Activated T-helper 1 cell treated with anti-CD3 and anti-CD28 coated beads, Interleukin-2, amount 50 U/mL, for 16 hours (primary cell): ENCODE measurements around the gene PARVA.

Experiments used
- DNase-seq, 2 donors: peaks; one replicate each; pipeline ENCODE4 v3.0.0-alpha.2; 2020; ENCODE audit warnings: low read depth in 1 of 2, low spot score in 1 of 2

Gene PARVA

DNA sequence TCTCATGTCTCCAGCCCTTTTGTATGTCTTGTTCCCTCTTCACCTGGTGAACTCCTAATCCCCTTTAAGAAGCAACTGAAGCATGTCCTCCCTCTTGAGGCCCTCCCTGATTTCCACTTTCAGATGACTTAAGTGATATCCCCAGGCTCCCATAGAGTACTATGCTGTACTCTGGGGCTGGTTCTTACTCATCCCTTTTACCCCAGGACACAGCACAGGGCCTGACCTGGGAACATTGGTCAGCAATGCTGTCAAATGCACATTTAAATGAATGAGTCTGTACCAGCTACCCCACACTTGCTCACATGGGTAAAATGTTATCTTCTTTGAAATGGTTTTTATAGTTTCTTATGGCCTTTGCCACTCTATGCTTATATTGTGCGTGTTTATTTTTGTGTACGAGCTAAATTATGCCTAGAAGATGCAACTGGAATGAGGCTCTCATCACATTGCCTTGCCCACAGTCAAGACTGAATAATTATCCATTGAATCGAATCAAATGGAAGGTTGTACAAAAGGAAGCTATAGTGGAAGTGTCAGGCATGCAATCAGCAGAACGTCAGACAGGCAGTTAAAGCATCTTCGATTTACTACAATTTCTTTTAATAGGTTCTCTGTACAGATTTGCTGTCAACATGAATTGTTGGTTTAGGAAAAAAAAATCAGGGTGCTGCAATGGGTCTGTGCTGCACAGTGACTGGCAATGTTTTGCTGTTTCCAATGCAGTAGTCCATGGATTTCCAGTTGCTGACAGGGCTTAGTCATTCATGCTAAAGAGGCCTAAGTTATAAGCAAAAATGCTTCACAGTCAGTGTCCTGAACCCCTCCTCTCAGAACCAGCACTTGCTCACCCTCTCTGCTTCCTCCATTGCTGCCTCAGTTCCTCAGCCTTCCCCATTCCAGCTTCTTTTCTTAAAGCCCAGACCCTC, 79.5 kb downstream of the PARVA start:
- DNase-seq = no peak

DNA sequence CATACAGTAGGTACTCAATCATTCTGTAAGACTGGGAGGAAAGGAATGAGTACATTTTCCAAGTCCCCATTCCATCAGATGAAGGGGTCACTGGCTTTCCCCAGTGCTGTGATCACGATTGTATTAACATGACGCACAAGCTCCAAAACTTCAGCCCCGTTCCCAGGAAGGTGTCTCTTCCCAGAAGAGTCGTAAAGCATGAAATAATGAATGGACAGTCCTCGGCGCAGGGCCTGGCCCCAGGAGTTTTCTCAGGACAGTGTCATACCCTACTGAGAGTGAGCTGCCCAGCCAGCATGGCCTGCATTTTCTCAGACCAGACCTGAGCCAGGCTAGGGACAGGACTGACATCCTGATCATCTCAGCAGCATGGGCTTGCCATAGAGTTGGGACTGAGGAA, 80.7 kb downstream of the PARVA start:
- DNase-seq = no peak

DNA sequence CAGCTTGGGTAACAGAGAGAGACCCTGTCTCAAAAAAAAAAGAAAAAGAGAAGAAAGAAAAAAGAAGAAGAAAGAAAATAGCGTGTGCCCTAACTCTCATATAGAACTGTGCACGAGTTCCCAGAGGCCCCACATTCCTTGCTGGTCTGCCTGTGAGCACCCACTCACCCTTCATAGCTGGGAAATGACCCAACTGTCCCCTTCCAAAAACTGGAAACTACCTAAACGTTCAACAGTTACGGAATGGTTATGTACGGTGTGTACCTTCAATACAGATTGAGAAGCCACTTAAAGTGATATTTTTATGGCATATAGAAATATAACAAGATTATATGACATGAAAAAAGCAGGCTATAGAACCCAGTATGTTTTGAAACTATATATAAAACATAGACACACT, 82.0 kb downstream of the PARVA start:
- no peak for DNase-seq

DNA sequence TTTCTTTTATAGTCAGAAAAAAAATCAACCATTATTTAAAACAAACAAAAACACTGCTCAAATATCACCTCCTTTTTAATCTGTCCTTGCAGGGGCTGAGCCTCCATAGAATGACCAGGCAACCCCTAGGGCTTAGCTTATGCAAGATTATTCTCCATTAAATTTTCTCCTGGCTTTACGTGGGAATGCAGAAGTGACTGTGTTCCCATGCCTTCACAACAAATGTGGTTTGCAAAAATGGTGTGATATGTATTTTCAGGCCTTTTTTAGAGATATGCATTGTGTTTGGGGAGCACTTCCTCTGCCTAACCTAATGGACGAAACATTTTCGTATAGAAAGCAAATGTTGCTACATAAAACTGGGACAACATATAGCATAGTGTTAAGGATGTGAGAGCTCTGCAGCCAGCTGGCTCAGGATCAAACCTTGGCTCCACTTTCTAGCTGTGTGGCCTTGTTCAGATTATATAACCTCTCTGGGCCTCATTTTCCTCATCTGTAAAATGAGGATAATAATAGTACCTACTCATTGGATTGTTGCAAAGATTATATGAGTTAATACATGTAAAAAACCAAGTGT, 82.6 kb downstream of the PARVA start:
- DNase-seq = no peak

DNA sequence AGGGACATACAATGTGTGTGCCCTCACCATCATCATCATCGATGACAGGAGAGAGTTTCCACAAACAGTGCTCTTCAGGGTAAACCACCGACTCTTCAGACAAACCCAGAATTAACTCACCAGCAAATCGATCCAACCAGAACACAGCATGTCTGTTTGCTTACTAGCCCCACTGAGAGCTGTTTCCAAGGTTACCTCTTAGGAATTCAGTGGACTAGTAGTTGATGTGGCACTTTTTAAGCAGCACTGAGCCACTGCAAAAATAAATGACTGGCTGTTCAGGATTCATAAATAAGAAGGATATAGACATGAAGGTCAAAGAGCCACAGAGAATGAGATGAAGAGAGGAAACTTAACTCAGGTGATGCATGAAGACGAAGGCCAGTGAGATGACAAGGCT, 83.1 kb downstream of the PARVA start:
- DNase-seq = no peak

DNA sequence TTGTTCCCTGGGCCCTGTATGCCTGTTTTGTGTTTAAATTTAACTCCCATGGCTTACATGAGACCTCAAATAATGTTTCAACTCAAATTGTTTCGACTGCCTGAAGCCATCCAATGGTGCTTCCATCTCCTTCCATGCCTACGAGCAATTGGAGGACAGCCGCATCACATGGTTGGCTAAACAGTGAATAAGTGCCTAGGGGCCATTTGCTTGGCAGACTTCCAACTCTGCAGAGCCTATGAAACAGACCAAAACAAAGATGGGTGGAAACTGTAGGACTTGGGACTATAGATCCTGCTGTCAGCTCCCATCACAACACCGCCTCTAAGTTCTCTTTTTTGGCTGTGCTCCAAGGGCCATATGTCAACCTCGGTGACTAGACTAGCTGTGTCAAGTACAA, 84.1 kb downstream of the PARVA start:
- DNase-seq = no peak

DNA sequence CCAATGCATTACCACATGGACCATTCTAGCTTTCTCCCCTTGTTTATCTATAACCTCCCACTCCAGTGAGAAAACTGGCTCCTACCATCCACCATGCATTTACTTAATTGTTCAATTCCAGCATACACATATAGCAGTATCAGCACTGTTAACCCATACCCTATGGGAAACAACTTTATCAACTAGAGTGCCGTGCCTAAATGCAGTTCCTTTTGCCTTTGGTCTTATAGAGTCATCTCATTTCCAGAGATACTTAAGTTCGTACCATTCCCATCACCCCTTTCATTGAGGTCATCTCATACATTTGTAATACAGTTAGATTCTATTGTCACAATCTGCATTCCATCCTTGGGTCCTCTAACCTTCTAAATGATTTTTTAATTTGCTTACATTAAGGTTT, 86.9 kb downstream of the PARVA start:
- no peak for DNase-seq

DNA sequence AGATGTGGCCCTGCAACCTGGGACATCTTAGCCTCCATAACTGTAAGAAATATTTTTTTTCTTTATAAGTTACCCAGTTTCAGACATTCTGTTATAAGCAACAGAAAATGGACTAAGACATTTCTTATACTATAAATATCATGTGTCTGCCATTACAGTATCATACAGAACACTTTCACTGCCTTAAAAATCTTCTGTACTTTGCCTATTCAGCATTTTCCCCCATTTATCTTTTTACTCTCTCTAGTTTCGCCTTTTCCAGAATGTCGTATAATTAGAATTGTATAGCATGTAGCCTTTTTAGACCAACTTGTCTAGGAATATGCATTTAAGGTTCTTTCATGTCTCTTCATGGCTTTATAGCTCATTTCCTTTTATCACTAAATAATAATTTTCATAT, 88.0 kb downstream of the PARVA start:
- DNase-seq = no peak

DNA sequence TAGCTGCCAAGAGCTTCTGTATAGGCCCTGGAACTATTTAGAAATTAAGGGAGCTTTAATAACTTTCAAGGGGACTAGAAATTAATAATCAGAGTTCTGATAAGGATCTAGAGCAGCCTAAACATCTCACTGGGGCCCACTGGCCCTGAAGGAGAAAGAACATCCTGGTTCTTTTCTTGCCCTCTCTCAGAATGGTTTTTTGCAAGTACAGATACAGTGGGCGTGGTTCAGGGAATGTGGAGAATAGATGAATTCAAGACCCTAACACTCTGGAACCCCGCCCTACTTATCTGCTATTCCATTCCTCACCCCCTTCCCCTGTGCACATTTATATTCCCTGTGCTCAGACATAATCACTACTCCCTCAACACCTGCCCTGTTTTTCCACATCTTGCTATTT, 90.2 kb downstream of the PARVA start:
- DNase-seq = no peak

DNA sequence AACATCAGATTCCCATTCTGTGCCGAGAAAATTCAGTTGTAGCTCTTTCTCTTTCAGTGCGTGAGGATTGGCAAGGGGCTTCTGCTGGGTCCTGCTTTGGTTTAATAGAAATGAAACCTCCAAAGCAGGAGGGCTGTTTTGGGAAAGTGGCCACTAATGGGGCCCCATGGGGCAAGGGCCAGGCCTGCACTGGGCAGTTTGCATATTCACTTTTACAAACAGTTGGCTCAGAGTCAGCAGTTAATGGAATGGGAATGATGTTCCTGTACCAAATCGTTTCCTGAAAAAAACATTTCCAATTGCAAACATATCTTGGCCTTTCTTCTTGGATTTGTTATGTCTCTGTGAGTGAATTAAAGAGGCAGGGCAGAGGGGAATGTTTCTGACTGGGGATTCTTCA, 92.1 kb downstream of the PARVA start:
- DNase-seq = no peak

DNA sequence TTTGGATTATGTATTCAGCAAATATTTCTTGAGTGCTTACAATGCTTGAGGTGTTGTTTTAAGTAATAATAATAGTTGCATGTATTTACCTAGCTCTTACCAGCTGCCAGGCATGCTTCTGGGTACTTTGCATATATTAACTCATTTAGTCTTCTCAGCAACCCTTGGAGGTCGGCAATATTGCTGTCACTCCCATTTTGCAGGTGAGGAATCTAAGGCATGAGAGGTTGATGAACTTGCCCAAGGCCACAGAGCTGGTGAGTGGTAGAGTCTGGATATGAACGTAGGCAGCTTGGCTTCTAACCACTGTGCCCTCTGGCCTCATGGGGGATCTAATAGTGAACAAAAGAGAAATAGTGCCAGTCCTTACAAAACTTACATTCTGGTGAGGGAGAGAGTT, 92.9 kb downstream of the PARVA start:
- no peak for DNase-seq

DNA sequence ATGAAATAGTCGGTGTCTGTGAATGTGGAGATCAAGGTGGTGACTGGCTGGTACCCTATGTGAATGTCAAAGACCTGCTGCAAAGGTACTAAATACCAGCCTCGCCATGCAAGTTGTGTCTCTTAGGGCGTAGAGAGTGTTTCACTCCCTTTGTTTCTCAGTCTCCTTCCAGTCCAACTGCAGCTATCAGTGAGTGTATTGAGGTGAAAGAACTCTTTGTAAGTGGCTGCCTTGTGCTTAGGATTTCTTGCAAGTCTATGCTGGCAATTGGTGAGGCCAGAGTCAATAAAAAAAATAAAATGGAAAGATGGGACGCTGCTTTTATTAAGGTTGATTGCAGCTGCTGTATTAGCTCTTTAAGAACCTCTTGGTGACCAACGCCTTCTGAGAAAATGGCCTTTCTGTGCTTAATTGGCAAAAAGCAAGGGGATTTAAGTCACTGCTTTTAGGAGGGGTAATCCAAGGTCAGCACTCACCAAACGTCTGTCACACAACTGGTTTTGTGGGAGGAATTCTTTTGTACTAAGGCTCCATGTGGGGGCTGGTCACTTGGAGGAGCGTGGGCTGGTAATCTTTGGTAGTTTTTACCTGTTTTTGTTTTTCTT, 95.1 kb downstream of the PARVA start:
- no peak for DNase-seq

DNA sequence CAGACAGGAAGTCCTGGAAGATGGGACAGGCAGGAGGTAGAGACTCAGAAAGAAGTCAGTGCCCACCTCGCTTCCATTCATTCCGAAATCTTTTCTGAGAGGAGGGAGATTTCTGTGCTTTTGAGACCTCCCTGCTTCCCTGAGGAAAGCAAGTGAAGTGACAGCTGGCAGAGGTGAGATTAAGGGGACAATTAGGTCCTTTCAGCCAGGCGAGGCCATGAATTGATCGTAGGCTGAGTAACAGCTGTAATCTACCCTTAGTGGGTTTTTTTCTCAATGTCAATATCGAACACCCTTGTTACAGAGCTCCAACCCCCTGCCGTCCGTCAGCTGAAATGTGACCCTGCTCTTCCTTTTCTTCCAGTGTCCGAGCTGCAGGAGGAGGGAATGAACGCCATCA, 96.0 kb downstream of the PARVA start:
- DNase-seq = no peak

DNA sequence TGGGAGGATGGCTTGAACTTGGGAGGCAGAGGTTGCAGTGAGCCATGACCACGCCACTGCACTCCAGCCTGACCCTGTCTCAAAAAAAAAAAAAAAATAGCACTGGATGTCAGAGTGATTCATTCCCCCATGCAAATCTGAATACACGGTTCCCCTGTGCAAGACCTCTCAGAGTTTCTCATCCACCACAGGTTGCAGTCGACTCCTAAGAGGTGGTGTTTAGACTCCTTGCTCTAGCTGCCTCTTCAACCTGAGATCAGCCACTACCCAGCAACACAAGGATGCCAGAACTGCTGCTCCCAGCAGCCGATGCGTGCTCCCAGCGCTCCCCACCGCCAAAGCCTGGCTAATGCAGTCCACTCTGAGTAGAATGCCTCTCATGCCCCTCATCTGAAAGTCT, 97.5 kb downstream of the PARVA start:
- no peak for DNase-seq

DNA sequence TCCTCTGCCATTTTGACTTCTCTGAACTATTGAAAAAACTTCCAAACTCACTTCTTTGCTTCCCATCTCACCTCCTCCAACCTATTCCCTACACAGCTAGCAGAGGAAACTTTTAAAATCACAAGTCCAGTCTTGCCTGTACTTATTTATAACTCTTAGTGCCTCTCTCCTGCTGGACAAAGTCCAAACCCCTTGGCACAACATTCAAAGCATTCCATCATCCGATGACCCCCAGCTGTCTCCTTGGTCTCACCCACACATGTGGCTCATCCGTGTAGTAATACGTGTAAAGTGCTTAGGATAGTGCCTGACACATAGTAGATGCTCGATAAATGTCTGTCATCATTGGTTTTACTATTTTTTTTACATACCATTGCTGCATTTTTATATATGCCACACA, 101.4 kb downstream of the PARVA start:
- no peak for DNase-seq

DNA sequence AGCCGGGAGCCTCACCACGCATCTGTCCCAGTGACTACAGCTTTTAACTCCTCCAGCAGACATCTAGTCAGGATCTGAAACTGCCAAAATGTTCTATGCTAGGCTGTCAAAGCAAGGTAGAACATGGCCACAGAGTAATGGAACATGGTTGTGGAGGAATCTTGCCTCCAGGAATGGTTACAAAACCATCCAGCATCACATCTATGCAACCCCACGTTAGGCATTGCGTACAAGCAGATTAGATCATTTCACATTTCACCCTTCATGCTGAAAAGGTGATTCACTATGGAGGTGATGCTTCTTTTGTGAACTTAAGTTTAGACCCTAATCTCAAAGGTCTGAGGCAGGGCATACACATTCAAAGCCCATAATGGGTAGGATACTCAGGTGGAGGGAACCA, 103.0 kb downstream of the PARVA start:
- DNase-seq = no peak

DNA sequence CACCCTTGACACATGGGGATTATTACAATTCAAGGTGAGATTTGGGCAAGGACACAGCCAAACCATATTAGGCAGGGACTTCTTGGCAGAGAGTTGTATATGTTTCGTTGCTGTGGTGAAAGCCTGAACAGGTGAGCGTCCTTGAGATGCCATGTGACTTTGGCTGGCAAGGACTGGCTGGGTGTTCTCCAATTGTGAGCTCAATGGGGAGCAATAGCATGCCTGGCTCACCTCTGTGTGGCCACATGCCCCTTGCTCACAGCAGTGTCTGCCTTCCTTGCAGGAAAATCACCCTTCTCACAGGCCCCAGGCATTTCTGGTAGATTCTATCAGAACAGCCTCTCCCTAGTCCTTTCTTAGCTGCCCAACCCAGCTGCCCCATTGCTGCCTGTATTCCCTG, 105.5 kb downstream of the PARVA start:
- DNase-seq = no peak

DNA sequence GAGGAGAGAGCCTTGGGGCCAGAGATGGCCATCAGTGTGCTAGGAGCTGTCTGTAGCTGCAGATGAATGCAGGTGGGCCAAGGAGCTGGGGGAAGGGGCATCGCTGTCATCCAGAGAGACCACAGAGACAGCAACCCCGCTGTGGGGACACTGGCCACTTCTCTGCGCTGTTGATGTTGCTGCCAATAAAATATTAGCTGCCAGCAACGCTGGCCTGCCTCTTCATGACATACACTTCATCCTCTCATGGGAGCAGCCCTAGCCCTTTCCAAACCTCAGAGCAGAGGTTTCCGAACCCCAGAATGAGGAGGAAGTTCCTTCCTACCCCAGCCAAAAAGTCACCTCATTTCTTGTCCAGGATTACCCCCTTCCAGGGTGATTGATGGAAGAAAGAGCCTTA, 106.2 kb downstream of the PARVA start:
- DNase-seq = no peak

DNA sequence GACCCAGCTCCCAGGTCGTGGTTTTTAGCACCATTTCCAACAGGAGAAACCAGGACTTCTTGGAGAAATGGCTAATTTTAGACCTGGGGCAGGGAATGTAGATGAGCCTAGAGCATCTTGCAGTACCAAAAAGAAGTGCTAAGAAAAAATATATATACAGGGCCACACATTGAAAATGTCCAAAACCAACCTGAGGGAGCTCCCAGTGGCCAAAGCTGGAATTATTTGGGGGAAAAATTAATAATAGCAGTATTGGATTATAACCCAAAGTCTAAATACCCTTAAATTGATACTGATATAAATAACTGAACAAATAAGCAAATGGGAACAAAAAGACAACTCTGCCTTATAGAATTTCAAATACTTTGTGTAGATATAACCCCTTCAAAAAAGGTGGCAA, 108.0 kb downstream of the PARVA start:
- DNase-seq = no peak

DNA sequence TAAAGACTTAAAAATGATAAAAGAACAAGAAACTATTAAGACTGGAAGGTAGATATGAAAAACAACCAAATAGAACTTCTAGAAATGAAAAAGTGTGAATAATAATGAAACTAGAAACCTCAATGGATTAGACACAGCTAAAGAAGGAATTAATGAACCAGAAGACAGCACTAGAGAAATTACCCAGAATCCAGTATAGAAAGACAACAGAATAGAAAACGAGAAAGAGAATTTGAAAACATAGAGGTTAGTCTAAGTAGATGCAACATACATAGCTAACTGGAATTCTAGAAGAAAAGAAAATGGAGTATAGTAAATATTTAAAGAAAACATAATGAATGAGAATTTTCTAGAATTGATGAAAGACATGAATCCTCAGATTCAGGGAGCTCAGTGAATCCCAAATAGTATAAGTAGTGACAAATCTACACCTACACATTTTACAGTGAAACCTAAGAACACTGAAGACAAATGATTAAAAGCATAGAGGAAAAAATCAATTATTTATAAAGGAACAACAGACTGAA, 111.9 kb downstream of the PARVA start:
- no peak for DNase-seq

DNA sequence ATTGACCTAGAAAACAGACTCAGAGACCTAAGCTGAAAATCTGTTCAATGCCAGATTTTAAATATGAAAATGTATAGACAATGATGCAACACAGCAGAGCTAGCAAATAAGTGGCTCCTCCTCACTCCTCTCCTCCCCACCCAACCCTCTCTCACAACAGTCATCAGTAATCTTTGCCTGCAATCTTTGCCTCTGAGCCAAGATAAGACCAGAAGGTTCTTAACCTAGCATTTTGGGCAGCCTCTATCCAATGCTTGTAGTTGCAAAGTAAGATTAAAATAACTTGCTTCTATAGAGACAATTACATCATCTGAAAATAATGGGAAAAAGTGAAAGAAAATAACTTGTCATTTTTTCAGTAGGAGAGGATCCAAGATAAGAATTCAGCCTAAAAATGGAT, 117.3 kb downstream of the PARVA start:
- no peak for DNase-seq
